Lung (tissue), 12 donors: Measurements from ENCODE around the gene ACSF2. TPM values are rescaled to one million over a fixed set of nuclear protein-coding genes. Genes with fewer than 3 reads are reported as not detected.

ENCODE experiments used
- ATAC-seq: fragments of 200-7000 bp; cut with Tn5 transposase; one replicate; pipeline ENCODE4 v1.9.1; 2020; ENCODE audit warnings: moderate number of reproducible peaks; ENCODE audit not compliant: insufficient read depth, low FRiP score
- DNase-seq, 3 donors: peaks; one replicate each; pipeline ENCODE4 v3.0.0-alpha.2; 2013 to 2017
- H3K27ac ChIP-seq, 2 donors: one replicate each; pipeline ENCODE4 v1.5.1; 2013; ENCODE audit warnings: mild to moderate bottlenecking in 2 of 2, moderate library complexity in 2 of 2, control low read depth in 1 of 2, inconsistent platforms in 1 of 2, low read depth in 1 of 2, low read length in 1 of 2
- H3K27me3 ChIP-seq, 3 donors: one replicate each; pipeline ENCODE4 v1.5.1; 2013; ENCODE audit warnings: low read length in 2 of 3; ENCODE audit not compliant: control insufficient read depth in 3 of 3, insufficient read depth in 3 of 3
- H3K36me3 ChIP-seq, 4 donors: one replicate each; pipeline ENCODE4 v1.5.1; 2013; ENCODE audit warnings: low read length in 4 of 4, mild to moderate bottlenecking in 1 of 4, moderate library complexity in 1 of 4; ENCODE audit not compliant: control insufficient read depth in 4 of 4, insufficient read depth in 4 of 4
- H3K4me1 ChIP-seq, 5 donors: one replicate each; pipeline ENCODE4 v1.5.1; 2013; ENCODE audit warnings: low read length in 5 of 5, mild to moderate bottlenecking in 2 of 5, moderate library complexity in 1 of 5; ENCODE audit not compliant: control insufficient read depth in 5 of 5, insufficient read depth in 5 of 5
- H3K4me3 ChIP-seq: one replicate; pipeline ENCODE4 v1.5.1; 2013; ENCODE audit warnings: mild to moderate bottlenecking, control low read depth, moderate library complexity
- H3K9ac ChIP-seq, 2 donors: one replicate each; pipeline ENCODE4 v1.5.1; 2013; ENCODE audit warnings: low read length in 2 of 2, control low read depth in 1 of 2; ENCODE audit not compliant: insufficient read depth in 1 of 2
- H3K9me3 ChIP-seq, 4 donors: one replicate each; pipeline ENCODE4 v1.5.1; 2013; ENCODE audit warnings: low read length in 3 of 4, mild to moderate bottlenecking in 1 of 4, moderate library complexity in 1 of 4; ENCODE audit not compliant: control insufficient read depth in 4 of 4, insufficient read depth in 3 of 4
- whole genome bisulfite sequencing, 2 donors: extraction: QIAGEN DNeasy Blood & Tissue Kit; methylation state at CpG; one replicate each; pipeline ENCODE4 v1.1.7; 2013; 5-methylcytosine and 5-hydroxymethylcytosine counted together
- polyA plus RNA-seq, 2 donors: library from polyadenylated mRNA; stranded (reverse); fragments of 200-250 nt; gene quantifications; one replicate each; pipeline ENCODE4 v1.2.1, GENCODE V29; 2013
- total RNA-seq, 2 donors: library from RNA; depleted of rRNA in 1 of 2; stranded (reverse); fragments of >200 nt in 1 of 2; gene quantifications; one replicate each; pipeline ENCODE4 v1.2.1, GENCODE V29; 2014 to 2021
- TF ChIP-seq, protein P1 (sequence below): IDR thresholded peaks from 2 replicates; pipeline ENCODE4 v1.5.1; 2012; ENCODE audit warnings: mild to moderate bottlenecking; ENCODE audit errors: control extremely low read depth, extremely low read depth
- donor health status: control.
- donor health status: control.
- donor health status: Bipolar disorder and iron deficiency.
- donor health status: healthy.
- donor health status: DM: yes; HTN: yes; CAD: no.

The ACSF2 gene
- total and polyA plus RNA-seq, 4 donors = 23.5 to 79.2 (median 70.9) TPM

DNA sequence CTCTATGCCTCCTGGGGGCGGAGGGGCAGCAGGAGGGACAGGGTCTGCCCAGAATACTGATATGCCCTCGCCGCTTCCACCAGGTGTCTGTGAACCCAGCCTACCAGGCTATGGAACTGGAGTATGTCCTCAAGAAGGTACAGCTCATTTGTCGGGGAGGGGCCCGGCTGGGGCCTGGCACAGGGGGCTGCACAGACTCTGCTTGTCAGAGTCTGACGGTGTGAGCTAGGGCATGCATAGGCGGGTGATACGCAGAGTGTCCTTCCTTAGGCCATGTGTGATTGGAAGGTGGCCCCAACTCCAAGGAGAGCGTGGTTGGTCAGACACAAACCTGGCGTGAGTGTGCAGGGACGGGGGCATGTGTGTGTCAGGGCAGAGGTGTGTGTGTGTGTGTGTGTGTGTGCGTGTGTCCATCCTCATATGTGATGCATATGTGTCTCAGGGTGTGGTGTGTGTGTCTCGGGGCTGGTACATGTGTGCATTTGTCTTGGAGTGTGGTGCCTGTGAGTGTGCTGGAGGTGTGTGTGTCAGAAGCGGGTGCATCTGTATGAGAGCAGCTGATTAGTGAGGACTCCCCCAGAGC is 35.6 kb downstream of the ACSF2 start:
- DNase-seq = no peak
- Histone ChIP-seq H3K4me3 (no peak overlapping the region), H3K27ac (no peak overlapping the region), H3K9ac (no peak overlapping the region), H3K9me3 (no peaks in the 10 kb centered on the region), H3K27me3 (no peaks in the 10 kb centered on the region), H3K36me3 (peaks cover 0 to 13% (median 8%) of the 10 kb centered on the region in 4 donors), H3K4me1 (peaks cover 0 to 2% (median 0%) of the 10 kb centered on the region in 5 donors)
- TF ChIP-seq, protein P1, sequence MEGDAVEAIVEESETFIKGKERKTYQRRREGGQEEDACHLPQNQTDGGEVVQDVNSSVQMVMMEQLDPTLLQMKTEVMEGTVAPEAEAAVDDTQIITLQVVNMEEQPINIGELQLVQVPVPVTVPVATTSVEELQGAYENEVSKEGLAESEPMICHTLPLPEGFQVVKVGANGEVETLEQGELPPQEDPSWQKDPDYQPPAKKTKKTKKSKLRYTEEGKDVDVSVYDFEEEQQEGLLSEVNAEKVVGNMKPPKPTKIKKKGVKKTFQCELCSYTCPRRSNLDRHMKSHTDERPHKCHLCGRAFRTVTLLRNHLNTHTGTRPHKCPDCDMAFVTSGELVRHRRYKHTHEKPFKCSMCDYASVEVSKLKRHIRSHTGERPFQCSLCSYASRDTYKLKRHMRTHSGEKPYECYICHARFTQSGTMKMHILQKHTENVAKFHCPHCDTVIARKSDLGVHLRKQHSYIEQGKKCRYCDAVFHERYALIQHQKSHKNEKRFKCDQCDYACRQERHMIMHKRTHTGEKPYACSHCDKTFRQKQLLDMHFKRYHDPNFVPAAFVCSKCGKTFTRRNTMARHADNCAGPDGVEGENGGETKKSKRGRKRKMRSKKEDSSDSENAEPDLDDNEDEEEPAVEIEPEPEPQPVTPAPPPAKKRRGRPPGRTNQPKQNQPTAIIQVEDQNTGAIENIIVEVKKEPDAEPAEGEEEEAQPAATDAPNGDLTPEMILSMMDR = no peak
- ATAC-seq = no peak
- 95 to 96% methylated on average over 14 of the region's 14 CpGs for WGBS, 2 donors

DNA sequence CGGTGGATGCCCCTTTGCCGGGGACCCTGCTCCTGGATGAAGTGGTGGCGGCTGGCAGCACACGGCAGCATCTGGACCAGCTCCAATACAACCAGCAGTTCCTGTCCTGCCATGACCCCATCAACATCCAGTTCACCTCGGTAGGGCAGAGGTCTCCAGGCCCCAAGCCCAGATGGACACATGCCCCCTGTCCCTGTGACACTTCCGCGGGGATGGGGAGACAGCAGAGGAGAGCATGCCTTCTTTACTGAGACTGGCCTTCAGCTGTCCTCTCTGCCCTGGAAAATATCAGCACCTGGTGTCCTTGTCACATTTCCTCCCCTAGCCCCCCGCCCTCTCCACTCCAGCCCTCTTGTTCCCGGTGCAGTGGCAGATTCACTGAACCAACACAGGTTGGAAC is 36.4 kb downstream of the ACSF2 start:
- no peak for ATAC-seq

DNA sequence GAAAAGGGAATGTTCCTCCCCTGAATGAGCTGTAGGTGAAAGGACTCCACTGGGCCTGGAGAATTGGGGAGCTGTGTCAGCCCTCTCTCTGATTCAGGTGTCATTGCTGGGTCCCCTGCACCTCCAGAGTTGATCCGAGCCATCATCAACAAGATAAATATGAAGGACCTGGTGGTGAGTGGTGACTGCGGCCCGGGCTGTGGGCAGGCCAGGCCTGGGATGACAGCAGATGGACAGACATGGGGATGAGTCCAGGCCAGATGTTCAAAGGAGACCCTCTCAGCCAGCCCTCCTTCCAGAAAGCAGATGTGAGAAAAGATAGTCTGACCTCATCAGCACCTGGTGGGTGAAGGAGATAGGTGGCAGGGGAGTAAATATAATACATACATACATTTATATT is 38.1 kb downstream of the ACSF2 start:
- Histone ChIP-seq H3K4me1 (peaks cover 0 to 16% (median 3%) of the 10 kb centered on the region in 5 donors), H3K27ac (no peak overlapping the region), H3K27me3 (peaks cover 0 to 18% (median 0%) of the 10 kb centered on the region in 3 donors), H3K36me3 (peaks cover 0 to 9% (median 7%) of the 10 kb centered on the region in 4 donors), H3K9me3 (peaks cover 0 to 2% (median 0%) of the 10 kb centered on the region in 4 donors), H3K9ac (no peak overlapping the region), H3K4me3 (no peak overlapping the region)
- DNase-seq (no peak), ATAC-seq (no peak)
- WGBS, 2 donors = 98 to 100% methylated on average over 3 of the region's 3 CpGs
- TF ChIP-seq, protein P1 = no peak

More for the DNA sequence above, 36.4 kb downstream of the ACSF2 start:
- WGBS, 2 donors = 82 to 83% methylated on average over 9 of the region's 9 CpGs
- no peak for DNase-seq
- no peak overlapping the region for H3K27ac ChIP-seq
- peaks cover 0 to 9% (median 7%) of the 10 kb centered on the region in 4 donors for H3K36me3 ChIP-seq
- H3K9ac ChIP-seq = no peak overlapping the region
- peaks cover 0 to 2% (median 0%) of the 10 kb centered on the region in 5 donors for H3K4me1 ChIP-seq
- TF ChIP-seq, protein P1 = no peak
- H3K4me3 ChIP-seq = no peak overlapping the region
- no peaks in the 10 kb centered on the region for H3K9me3 ChIP-seq
- H3K27me3 ChIP-seq = peaks cover 0 to 3% (median 0%) of the 10 kb centered on the region in 3 donors
